IMR-90 (cell line): ENCODE results near the gene COQ2.

Experiments
- CEBPB ChIP-seq: IDR thresholded peaks from 2 replicates; pipeline ENCODE4 v1.6.1; 2012; ENCODE audit warnings: low read depth, low read length, improper control_type of control experiment
- CTCF ChIP-seq: conservative IDR thresholded peaks from 2 replicates; pipeline ENCODE4 v1.5.1; 2012; ENCODE audit warnings: mild to moderate bottlenecking, low read depth, low read length, improper control_type of control experiment
- POLR2A ChIP-seq: IDR thresholded peaks from 2 replicates; pipeline ENCODE4 v1.6.1; 2012; ENCODE audit warnings: mild to moderate bottlenecking, low read depth, low read length
- RAD21 ChIP-seq: IDR thresholded peaks from 2 replicates; pipeline ENCODE4 v1.6.1; 2012; ENCODE audit warnings: low read length, improper control_type of control experiment
- SMC3 ChIP-seq: fragments of 150-350 bp; IDR thresholded peaks from 2 replicates; pipeline ENCODE4 v1.6.1; 2016; ENCODE audit warnings: low read depth, mild to moderate bottlenecking, antibody characterized with exemption, low read length, moderate library complexity

DNA sequence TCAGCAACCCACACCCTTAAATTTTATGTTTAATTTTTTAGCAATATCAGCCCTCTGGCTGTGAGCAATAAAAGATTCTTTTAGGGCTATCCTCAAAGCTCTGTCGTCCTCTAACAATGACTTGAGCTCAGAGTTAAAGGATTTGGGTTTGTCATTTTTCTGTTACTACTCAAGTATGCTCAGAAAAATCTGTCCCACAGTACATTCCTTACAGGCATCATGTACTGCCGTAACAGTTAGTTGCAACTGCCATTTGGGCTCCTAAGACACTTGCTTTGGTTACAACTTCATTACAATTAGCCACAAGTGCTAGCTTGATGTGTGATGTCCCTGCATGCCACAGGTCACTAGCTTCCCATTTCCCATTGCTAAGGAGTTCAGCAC is 33.2 kb downstream of the COQ2 start:
- TF ChIP-seq SMC3, result no peak
- TF ChIP-seq CTCF, result no peak
- TF ChIP-seq RAD21, result no peak
- TF ChIP-seq CEBPB, result no peak
- no peak for TF ChIP-seq POLR2A
